ENCODE results near the gene TCERG1. TPM values are rescaled to one million over a fixed set of nuclear protein-coding genes. Genes with fewer than 3 reads are reported as not detected.

TCERG1 gene
- total and polyA plus RNA-seq, 9 of the 15 experiments (the other 6 are each of a cell fraction or from before 2014, with no cell fraction given): 50.3 to 148 (median 119) TPM

DNA sequence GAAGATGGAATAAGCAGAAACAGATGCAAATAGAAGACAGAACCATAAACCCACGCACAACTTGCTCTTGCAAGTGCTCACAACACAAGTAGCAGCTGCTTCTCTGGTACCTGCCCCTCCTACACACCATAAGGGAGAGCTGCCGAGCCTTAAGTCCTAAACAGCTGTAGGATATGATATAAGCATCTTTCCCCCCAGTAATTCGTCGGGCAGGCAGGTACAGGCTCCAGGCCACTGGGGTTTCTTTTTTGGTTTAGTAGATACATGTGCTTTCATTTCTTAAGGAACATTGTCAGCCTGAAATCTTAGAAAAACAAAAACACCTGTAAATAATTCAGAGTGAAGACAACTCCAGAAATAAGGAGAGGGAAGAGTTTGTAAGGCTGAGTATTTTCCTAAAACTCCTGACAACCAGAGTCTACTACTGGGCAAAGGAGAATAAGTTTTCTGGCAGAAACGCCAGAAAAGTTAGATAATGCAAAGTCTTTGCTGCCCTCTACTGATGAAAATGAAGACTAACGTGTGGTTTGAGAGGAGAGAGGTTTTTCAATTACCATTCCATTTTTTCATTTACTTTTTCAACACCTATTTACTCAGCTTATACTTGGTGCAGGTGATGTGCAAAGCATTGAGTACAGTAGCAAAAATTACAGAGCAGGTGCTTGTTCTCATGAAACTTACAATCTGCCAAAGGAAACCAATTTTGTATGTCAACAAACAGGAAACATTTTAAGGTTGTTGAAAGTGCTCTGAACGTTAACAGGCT is 20.1 kb upstream of the TCERG1 start:
- Histone ChIP-seq H3K36me3 (ENCODE audit: control insufficient read depth, insufficient read depth, low read length) (no peaks in the 10 kb centered on the region), H4K20me1 (replicated peaks; ENCODE audit: control insufficient read depth, insufficient read depth, low read length) (no peaks in the 10 kb centered on the region), H3K9ac (ENCODE audit: insufficient read depth in 1 of 2, low read depth in 2 of 2, low read length in 2 of 2) (no peak overlapping the region), H3K4me2 (ENCODE audit: insufficient read depth, low read length) (no peak overlapping the region), H3K27ac (ENCODE audit: extremely low read depth, low read depth, low read length) (no peak overlapping the region), H2AFZ (ENCODE audit: low read depth, low read length) (peak overlapping the region; percentile 41; the same call in 1 of the 2 replicates), H3K4me1 (replicated peaks in 1 of 2; ENCODE audit: control insufficient read depth in 2 of 2, insufficient read depth in 2 of 2, low read length in 2 of 2) (no peaks in the 10 kb centered on the region; a peak in 1 of 5 replicates), H3K4me3 (no peak overlapping the region), H3K79me2 (ENCODE audit: control insufficient read depth, insufficient read depth, low read length) (no peaks in the 10 kb centered on the region), H3K9me1 (ENCODE audit: control insufficient read depth, insufficient read depth, low read length) (no peaks in the 10 kb centered on the region), H3K27me3 (ENCODE audit: control insufficient read depth in 2 of 2, insufficient read depth in 2 of 2, low read length in 2 of 2) (peaks cover 7 to 23% of the 10 kb centered on the region in 2 experiments; a peak in 4 of 5 replicates), H3K9me3 (replicated peaks; ENCODE audit: control insufficient read depth, insufficient read depth, low read depth, low read length) (no peaks in the 10 kb centered on the region)
- ChIA-PET CTCF (ENCODE audit: low intra/inter-chr PET ratio) (interaction anchor here (0.6 to 3.3 kb wide), 2 partner anchors 133 to 135 kb away, joined by 4 to 23 read pairs; no protein-coding TSS in a partner anchor), POLR2A (interaction anchor here (1.4 to 2.1 kb wide), 2 partner anchors 8 to 12 kb away, joined by 3 to 4 read pairs; no protein-coding TSS in a partner anchor)
- peak; percentile 32 to 55 (median 40) for DNase-seq (ENCODE audit: extremely low read depth in 1 of 4, low spot score in 3 of 4)
- intact Hi-C loops (cut with micrococcal nuclease) (loop anchor here (1.0 to 10.0 kb wide), 4 partner anchors 136 to 742 kb away; no protein-coding TSS in a partner anchor), in situ Hi-C loops (cut with MboI) (no loop called here)
- no TSS peak for BruUV-seq (replicated peaks)
- FAIRE-seq: peak; percentile 92
- ATAC-seq: peak; percentile 85
- 8% methylated on average over 7 of the region's 7 CpGs for WGBS (ENCODE audit: insufficient coverage, low coverage, missing lambda C conversion rate)
- TF ChIP-seq U2AF2 (optimal IDR thresholded peaks at IDR 0.05; ENCODE audit: low read depth, low read length) (no peak), PRPF4 (IDR thresholded peaks at IDR 0.05; ENCODE audit: insufficient read depth, low read depth, low read length, poor library complexity, severe bottlenecking) (no peak), DMBX1 (CRISPR knock-in tag; IDR thresholded peaks at IDR 0.05; ENCODE audit: borderline replicate concordance) (no peak), ZZZ3 (IDR thresholded peaks at IDR 0.05) (no peak), ESRRA (IDR thresholded peaks at IDR 0.05; ENCODE audit: borderline replicate concordance, low read depth) (0 out of 2 replicates have a peak, but pooled peaks have one; percentile 30), CC2D1A (IDR thresholded peaks at IDR 0.05) (0 out of 2 replicates have a peak, but pooled peaks have one; percentile 18), ZNF57 (CRISPR knock-in tag; IDR thresholded peaks at IDR 0.05) (no peak)
- TF ChIP-seq, protein P1, sequence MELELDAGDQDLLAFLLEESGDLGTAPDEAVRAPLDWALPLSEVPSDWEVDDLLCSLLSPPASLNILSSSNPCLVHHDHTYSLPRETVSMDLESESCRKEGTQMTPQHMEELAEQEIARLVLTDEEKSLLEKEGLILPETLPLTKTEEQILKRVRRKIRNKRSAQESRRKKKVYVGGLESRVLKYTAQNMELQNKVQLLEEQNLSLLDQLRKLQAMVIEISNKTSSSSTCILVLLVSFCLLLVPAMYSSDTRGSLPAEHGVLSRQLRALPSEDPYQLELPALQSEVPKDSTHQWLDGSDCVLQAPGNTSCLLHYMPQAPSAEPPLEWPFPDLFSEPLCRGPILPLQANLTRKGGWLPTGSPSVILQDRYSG (tag; conservative IDR thresholded peaks at IDR 0.05; ENCODE audit: low read depth): no peak
- TF ChIP-seq, protein P2, sequence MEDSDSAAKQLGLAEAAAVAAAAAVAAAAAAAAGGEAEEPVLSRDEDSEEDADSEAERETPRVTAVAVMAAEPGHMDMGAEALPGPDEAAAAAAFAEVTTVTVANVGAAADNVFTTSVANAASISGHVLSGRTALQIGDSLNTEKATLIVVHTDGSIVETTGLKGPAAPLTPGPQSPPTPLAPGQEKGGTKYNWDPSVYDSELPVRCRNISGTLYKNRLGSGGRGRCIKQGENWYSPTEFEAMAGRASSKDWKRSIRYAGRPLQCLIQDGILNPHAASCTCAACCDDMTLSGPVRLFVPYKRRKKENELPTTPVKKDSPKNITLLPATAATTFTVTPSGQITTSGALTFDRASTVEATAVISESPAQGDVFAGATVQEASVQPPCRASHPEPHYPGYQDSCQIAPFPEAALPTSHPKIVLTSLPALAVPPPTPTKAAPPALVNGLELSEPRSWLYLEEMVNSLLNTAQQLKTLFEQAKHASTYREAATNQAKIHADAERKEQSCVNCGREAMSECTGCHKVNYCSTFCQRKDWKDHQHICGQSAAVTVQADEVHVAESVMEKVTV (CRISPR knock-in tag; IDR thresholded peaks at IDR 0.05): peak; percentile 66
- TF ChIP-seq, protein P3, sequence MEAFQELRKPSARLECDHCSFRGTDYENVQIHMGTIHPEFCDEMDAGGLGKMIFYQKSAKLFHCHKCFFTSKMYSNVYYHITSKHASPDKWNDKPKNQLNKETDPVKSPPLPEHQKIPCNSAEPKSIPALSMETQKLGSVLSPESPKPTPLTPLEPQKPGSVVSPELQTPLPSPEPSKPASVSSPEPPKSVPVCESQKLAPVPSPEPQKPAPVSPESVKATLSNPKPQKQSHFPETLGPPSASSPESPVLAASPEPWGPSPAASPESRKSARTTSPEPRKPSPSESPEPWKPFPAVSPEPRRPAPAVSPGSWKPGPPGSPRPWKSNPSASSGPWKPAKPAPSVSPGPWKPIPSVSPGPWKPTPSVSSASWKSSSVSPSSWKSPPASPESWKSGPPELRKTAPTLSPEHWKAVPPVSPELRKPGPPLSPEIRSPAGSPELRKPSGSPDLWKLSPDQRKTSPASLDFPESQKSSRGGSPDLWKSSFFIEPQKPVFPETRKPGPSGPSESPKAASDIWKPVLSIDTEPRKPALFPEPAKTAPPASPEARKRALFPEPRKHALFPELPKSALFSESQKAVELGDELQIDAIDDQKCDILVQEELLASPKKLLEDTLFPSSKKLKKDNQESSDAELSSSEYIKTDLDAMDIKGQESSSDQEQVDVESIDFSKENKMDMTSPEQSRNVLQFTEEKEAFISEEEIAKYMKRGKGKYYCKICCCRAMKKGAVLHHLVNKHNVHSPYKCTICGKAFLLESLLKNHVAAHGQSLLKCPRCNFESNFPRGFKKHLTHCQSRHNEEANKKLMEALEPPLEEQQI (IDR thresholded peaks at IDR 0.05): no peak
